ENCODE results near the gene KLF3. TPM values are rescaled to one million over a fixed set of nuclear protein-coding genes. Genes with fewer than 3 reads are reported as not detected.

Gene KLF3
- total RNA-seq, 1 donor from 2014 or later: 48.2 TPM

DNA sequence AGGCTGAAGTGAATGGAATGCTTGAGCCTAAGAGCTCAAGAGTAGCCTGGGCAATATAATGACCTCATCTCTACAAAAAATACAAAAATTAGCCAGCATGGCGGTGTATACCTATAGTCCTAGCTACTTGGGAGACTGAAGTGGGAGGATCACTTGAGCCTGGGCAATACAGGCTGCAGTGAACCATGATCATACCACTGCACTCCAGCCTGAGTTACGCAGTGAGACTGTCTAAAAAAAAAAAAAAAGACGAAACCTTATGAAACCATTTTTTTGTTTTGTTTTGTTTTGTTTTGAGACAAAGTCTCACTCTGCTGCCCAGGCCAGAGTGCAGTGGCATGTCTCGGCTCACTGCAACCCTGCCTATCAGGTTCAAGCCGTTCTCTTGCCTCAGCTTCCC is 81.9 kb downstream of the KLF3 start:
- DNase-seq: no peak

DNA sequence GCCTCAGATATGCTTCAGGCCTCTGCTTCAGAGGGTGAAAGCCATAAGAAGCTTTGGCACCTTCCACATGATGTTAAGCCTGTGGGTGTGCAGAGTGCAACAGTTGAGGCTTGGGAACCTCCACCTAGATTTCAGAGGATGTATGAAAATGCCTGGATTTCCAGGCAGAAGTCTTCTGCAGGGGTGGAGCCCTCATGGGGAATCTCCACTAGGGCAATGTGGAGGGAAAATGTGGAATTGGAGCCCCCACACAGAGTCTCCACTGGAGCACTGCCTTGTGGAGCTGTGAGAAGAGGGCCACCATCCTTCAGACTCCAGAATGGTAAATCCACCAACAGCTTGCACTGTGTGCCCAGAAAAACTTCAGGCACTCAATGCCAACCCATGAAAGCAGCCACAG is 83.6 kb downstream of the KLF3 start:
- DNase-seq: no peak

DNA sequence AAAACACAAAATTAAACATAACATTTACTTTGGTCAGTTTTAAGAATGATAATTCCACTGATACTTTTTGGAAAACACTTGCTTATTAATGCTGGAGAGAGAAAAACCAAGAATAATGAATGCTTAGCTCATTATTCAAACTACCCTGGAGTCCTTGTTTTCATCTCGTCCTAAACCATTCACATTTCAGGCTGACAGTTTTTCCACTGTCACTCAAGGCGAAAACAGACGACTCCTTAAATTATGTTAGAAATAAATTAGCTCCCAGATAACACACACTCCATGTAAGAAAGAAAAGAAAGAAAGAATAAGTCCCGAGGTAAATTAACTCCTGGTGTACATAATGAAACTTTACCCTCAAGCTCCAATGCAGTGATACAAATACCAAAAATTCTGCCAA is 85.3 kb downstream of the KLF3 start:
- no peak for DNase-seq

Other genes with a start within 250 kb of the KLF3 start
- gene TLR10, start 118.8 kb downstream of the KLF3 start, total RNA-seq: 0.59 TPM
- 12.6 TPM for gene TLR1, start 140.6 kb downstream of the KLF3 start, total RNA-seq
- 2.9 TPM for gene TLR6, start 192.6 kb downstream of the KLF3 start, total RNA-seq
- 82.3 TPM for gene FAM114A1, start 203.6 kb downstream of the KLF3 start, total RNA-seq